ENCODE measurements around the gene ABCC10.

GRCh38 chr6:43468240-43468639 is 40.9 kb downstream of the ABCC10 start:
- TF ChIP-seq POLR2AphosphoS5 (IDR thresholded peaks at IDR 0.05; ENCODE audit: borderline replicate concordance, low read depth, low read length) (no peak), FOXP2 (optimal IDR thresholded peaks at IDR 0.05; ENCODE audit: control extremely low read depth, extremely low read length, insufficient read depth) (no peak), EZH2 (IDR thresholded peaks at IDR 0.05) (no peak)

Data from SK-N-MC (cell line).